Neural cell (in vitro differentiated cells): Measurements from ENCODE around the gene WASHC4.

Experiments used
- EP300 ChIP-seq: fragments of 450-650 bp; conservative IDR thresholded peaks from 2 replicates; pipeline ENCODE4 v1.6.1; 2014; ENCODE audit warnings: antibody characterized with exemption, mild to moderate bottlenecking, moderate library complexity; ENCODE audit not compliant: poor library complexity, severe bottlenecking
- POLR2AphosphoS5 ChIP-seq: IDR thresholded peaks from 2 replicates; pipeline ENCODE4 v1.6.1; 2012
- RAD21 ChIP-seq: fragments of 450-650 bp; conservative IDR thresholded peaks from 2 replicates; pipeline ENCODE4 v1.6.1; 2014; ENCODE audit warnings: antibody characterized with exemption, mild to moderate bottlenecking, moderate library complexity
- TAF1 ChIP-seq: IDR thresholded peaks from 2 replicates; pipeline ENCODE4 v1.6.1; 2012; ENCODE audit warnings: low read depth
- TF ChIP-seq, protein P1 (sequence below): fragments of 450-650 bp; IDR thresholded peaks from 2 replicates; pipeline ENCODE4 v1.5.1; 2014; ENCODE audit warnings: antibody characterized with exemption, mild to moderate bottlenecking, moderate library complexity; ENCODE audit not compliant: poor library complexity, severe bottlenecking

DNA sequence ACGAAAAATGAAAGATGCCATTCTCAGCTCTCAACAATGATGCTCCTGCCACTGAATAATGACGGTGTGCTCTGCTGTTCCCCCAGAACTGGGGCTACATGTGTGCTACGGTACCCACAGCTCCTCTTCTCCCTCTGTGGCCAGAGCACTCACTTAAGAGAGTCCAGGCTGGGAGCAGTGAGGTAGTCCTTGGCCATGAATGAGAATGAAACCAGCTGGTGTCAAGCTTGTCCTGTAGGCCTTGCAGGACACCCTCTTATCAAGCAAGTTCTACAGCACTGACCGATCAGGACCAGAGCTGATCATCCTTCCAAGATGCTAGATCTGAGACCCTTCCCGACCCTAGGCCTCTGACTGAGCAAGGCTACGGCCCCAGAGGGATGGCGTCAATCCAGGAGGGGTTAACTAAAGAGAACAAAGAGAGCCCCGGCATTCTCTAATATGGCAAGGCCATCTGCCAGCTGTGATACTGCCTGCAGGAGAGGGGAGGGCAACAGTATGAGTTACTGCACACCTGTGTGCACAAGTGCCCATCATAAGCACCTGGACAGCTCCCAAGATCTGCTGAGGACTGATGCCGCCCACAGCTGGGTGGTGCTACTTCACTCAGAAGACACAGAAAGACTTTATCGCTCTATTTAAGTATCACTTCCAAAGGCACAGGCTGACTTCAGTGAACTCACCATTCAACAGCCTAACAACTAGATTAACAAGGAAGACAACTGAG is 98.0 kb downstream of the WASHC4 start:
- TF ChIP-seq EP300 = no peak
- TF ChIP-seq, protein P1, sequence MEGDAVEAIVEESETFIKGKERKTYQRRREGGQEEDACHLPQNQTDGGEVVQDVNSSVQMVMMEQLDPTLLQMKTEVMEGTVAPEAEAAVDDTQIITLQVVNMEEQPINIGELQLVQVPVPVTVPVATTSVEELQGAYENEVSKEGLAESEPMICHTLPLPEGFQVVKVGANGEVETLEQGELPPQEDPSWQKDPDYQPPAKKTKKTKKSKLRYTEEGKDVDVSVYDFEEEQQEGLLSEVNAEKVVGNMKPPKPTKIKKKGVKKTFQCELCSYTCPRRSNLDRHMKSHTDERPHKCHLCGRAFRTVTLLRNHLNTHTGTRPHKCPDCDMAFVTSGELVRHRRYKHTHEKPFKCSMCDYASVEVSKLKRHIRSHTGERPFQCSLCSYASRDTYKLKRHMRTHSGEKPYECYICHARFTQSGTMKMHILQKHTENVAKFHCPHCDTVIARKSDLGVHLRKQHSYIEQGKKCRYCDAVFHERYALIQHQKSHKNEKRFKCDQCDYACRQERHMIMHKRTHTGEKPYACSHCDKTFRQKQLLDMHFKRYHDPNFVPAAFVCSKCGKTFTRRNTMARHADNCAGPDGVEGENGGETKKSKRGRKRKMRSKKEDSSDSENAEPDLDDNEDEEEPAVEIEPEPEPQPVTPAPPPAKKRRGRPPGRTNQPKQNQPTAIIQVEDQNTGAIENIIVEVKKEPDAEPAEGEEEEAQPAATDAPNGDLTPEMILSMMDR = no peak
- no peak for TF ChIP-seq TAF1
- no peak for TF ChIP-seq RAD21
- TF ChIP-seq POLR2AphosphoS5 = no peak
